Esophagus muscularis mucosa (tissue), 4 donors: ENCODE measurements around the gene BTBD16.

ENCODE experiments used
- CTCF ChIP-seq, 3 experiments: fragments of 200-600 bp in 2 of 3; fragments of 450-650 bp in 1 of 3; sonication (generic) in 2 of 3; IDR thresholded peaks; one replicate each; pipeline ENCODE4 v1.5.1; 2017 to 2019; ENCODE audit warnings: antibody characterized with exemption in 3 of 3, mild to moderate bottlenecking in 2 of 3, moderate library complexity in 1 of 3
- EP300 ChIP-seq: sonication (generic); formaldehyde crosslinking; IDR thresholded peaks from one replicate; pipeline ENCODE4 v1.6.1; 2017; ENCODE audit warnings: antibody characterized with exemption
- POLR2A ChIP-seq: fragments of 450-650 bp; IDR thresholded peaks from one replicate; pipeline ENCODE4 v1.6.1; 2017; ENCODE audit warnings: antibody characterized with exemption, moderate library complexity, mild to moderate bottlenecking, low read depth

- TF ChIP-seq CTCF (IDR thresholded peaks at IDR 0.05), result no peak
- TF ChIP-seq POLR2A, result no peak
- no peak for TF ChIP-seq EP300
Measured at GRCh38 chr10:122387572-122387971, 116.5 kb downstream of the BTBD16 start.
